ENCODE measurements around the gene RAB39A.

RAB39A gene

DNA sequence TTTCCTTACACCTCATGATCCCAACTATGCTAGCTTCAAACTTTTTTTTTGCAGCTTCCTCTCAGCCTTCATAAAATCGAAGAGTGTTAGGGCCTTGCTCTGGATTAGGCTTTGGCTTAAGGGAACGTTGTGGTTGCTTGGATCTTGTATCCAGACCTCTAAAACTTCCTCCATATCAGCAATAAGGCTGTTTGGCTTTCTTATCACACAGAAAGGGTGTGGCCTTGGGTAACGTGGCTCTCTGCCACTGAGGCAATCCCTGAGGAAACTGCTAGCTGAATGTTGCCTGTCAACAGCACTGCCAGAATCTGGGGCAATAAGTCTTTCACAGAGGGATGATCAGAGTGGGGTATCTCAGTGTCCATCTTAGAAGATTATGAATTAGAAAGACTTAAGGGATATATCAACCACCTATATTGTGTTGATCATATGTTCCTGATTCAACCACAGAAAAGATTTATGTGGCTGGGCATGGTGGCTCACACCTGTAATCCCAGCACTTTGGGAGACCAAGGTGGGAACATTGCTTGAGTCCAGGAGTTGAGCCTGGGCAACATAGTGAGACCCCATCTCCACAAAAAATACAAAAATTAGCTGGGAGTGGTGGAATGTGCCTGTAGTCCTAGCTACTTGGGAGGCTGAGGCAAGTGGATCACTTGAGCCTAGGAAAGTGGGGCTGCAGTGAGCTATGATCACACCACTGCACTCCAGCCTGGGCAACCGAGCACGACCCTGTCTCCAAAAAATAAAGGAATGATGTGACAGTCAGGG is 67.9 kb downstream of the RAB39A start:
- no peak for DNase-seq
- Mint-ChIP-seq H3K36me3 (ENCODE audit: low read depth) (no peaks in the 10 kb centered on the region), H3K9me3 (peaks cover 21% of the 10 kb centered on the region), H3K27me3 (ENCODE audit: low read depth, poor library complexity) (no peaks in the 10 kb centered on the region), H3K4me1 (peaks cover 11% of the 10 kb centered on the region), H3K27ac (no peak overlapping the region), H3K4me3 (no peak overlapping the region)
- TF ChIP-seq CTCF (IDR thresholded peaks at IDR 0.05) = no peak

DNA sequence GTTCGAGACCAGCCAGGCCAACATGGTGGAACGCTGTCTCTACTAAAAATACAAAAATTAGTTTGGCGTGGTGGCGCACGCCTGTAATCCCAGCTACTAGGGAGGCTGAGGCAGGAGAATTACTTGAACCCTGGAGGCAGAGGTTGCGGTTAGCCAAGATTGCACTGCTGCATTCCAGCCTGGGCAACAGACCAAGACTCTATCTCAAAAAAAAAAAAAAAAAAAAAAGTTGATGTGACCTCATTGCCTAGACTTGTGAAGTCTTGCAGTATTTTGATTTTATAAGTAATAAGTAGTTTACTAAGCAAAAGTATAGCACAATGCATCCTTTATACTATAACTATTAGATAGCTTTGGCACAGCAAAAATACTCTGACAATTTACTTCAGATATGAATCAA is 70.5 kb downstream of the RAB39A start:
- DNase-seq = no peak
- Mint-ChIP-seq H3K27ac (no peak overlapping the region), H3K27me3 (ENCODE audit: low read depth, poor library complexity) (peaks cover 16% of the 10 kb centered on the region), H3K4me1 (peaks cover 6% of the 10 kb centered on the region), H3K9me3 (peaks cover 21% of the 10 kb centered on the region), H3K4me3 (no peak overlapping the region), H3K36me3 (ENCODE audit: low read depth) (no peaks in the 10 kb centered on the region)
- TF ChIP-seq CTCF (IDR thresholded peaks at IDR 0.05) = no peak

DNA sequence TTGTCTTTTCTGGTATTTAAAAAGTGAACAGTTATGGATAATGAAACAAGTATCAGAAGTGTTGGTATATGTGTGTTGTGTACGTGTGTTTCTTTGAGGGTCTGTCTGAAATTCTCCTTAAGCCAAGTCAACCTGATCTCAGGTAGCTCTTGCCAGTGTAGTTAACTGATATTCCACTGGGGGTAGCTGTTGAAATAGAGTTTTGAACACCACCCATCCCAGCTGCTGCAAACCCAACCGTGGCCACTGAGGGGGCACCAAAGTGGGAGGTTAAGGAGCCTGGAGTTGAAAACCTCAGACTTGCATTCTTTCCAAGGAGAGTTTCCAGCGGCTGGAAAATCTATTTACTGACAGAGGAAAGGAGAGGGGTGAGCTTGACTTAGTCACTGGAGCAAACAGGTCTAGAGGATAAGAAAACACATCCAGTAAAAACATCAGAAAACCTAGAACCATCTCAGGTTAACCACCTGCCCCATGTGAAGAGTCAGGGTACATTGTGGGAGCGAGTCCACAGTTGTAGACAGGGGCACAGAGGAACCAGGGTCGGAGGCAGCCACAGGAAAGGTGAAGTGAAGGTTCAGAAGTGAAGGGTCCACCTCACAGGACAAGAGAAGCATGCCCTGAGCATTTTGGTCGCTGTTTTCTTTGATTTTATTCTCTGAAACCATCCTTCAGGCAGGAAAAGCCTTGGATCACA is 71.7 kb downstream of the RAB39A start:
- peak; percentile 54 for DNase-seq

DNA sequence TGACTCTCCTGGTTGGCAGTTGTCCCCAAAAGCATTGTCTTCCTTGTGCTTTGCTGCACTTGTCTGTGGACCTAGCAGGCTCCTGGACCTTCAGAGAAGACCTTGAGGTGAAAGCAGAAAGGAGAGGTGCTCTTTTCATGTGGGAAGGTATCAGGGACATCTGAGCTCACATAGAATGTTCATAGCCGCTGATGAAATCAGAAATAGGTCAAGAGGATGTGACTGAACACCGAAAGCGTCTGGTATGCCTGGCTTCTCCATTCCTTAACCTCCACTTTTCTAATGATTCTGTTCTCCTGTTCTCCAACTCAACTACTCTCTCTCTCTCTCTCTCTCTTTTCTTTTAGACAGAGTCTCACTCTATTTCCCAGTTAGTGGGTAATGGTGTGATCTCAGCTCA is 74.2 kb downstream of the RAB39A start:
- H3K36me3 Mint-ChIP-seq (ENCODE audit: low read depth) = no peaks in the 10 kb centered on the region
- peaks cover 18% of the 10 kb centered on the region for H3K27me3 Mint-ChIP-seq (ENCODE audit: low read depth, poor library complexity)
- H3K27ac Mint-ChIP-seq = no peak overlapping the region
- H3K4me1 Mint-ChIP-seq = peaks cover 6% of the 10 kb centered on the region
- no peaks in the 10 kb centered on the region for H3K9me3 Mint-ChIP-seq
- H3K4me3 Mint-ChIP-seq = no peak overlapping the region
- no peak for DNase-seq
- TF ChIP-seq CTCF (IDR thresholded peaks at IDR 0.05) = no peak

More for the DNA sequence above, 71.7 kb downstream of the RAB39A start:
- H3K36me3 Mint-ChIP-seq (ENCODE audit: low read depth) = no peaks in the 10 kb centered on the region
- H3K27me3 Mint-ChIP-seq (ENCODE audit: low read depth, poor library complexity) = peaks cover 18% of the 10 kb centered on the region
- H3K27ac Mint-ChIP-seq = no peak overlapping the region
- peaks cover 6% of the 10 kb centered on the region for H3K4me1 Mint-ChIP-seq
- H3K9me3 Mint-ChIP-seq = peaks cover 13% of the 10 kb centered on the region
- H3K4me3 Mint-ChIP-seq = no peak overlapping the region
- TF ChIP-seq CTCF (IDR thresholded peaks at IDR 0.05) = peak; percentile 67

DNA sequence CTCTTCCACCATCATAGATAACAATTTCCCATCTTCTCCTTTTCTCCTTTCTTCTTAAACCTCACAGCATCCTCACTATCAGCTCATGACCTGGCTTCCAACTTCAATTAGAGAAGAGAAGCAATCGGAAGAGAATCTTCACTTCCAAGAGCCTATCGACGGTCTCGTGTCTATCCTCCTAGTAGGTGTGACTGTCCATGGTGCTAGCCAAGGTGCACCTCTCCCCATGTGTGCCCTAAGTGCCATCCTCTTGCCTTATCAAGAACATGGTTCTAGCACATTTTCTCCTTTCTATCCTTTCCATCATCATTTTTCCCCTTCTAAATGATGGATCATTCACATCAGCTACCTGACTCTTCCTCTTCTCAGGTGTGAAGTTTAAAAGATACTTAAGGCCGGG is 75.4 kb downstream of the RAB39A start:
- Mint-ChIP-seq H3K36me3 (ENCODE audit: low read depth) (no peaks in the 10 kb centered on the region), H3K27me3 (ENCODE audit: low read depth, poor library complexity) (peaks cover 18% of the 10 kb centered on the region), H3K27ac (no peak overlapping the region), H3K4me3 (no peak overlapping the region), H3K9me3 (no peaks in the 10 kb centered on the region), H3K4me1 (peaks cover 6% of the 10 kb centered on the region)
- DNase-seq = no peak
- no peak for TF ChIP-seq CTCF (IDR thresholded peaks at IDR 0.05)
